Naive thymus-derived CD8-positive, alpha-beta T cell (primary cell): ENCODE data around the gene CRACR2B. TPM values are rescaled to one million over a fixed set of nuclear protein-coding genes. Genes with fewer than 3 reads are reported as not detected.

Experiments used
- ATAC-seq, 2 donors: fragments of 150-1000 bp; cut with Tn5 transposase in 1 of 2; sonication (Bioruptor Pico), chemical (Tn5 transposase) in 1 of 2; 1 replicate in 1 of 2; 2 replicates in 1 of 2; pipeline ENCODE4 v1.10.0; 2021; ENCODE audit warnings: mild to moderate bottlenecking in 2 of 2, moderate library complexity in 2 of 2
- POLR2A ChIA-PET: fragments of 350-600 bp; sonication (Branson Sonifier 250); formaldehyde crosslinking; loops from one replicate; lab custom pipeline; 2021; ENCODE audit warnings: antibody characterized with exemption; lab: Charles Lee
- DNase-seq, 10 donors: peaks; one replicate each; pipeline versions ENCODE4 v3.0.0 to v3.0.0-alpha.2; 2020 to 2022
- H3K27ac Mint-ChIP-seq, 10 donors: one replicate each; pipeline ENCODE4 v1.8.0; 2020 to 2022; ENCODE audit warnings: mild to moderate bottlenecking in 10 of 10, mixed read lengths in 10 of 10, moderate library complexity in 4 of 10, inconsistent platforms in 1 of 10
- H3K27me3 Mint-ChIP-seq, 5 donors: one replicate each; pipeline ENCODE4 v1.8.0; 2021 to 2022; ENCODE audit warnings: mixed read lengths in 5 of 5
- H3K36me3 Mint-ChIP-seq, 3 donors: one replicate each; pipeline ENCODE4 v1.8.0; 2020 to 2022; ENCODE audit warnings: mixed read lengths in 3 of 3, mild to moderate bottlenecking in 2 of 3, inconsistent platforms in 1 of 3
- H3K4me1 Mint-ChIP-seq, 4 donors: one replicate each; pipeline ENCODE4 v1.8.0; 2021 to 2022; ENCODE audit warnings: mixed read lengths in 4 of 4
- H3K4me3 Mint-ChIP-seq, 10 donors: one replicate each; pipeline ENCODE4 v1.8.0; 2020 to 2022; ENCODE audit warnings: mild to moderate bottlenecking in 10 of 10, mixed read lengths in 10 of 10, moderate library complexity in 6 of 10, inconsistent platforms in 1 of 10
- H3K9me3 Mint-ChIP-seq, 9 donors: one replicate each; pipeline ENCODE4 v1.8.0; 2020 to 2022; ENCODE audit warnings: mixed read lengths in 9 of 9, mild to moderate bottlenecking in 3 of 9, inconsistent platforms in 1 of 9, moderate library complexity in 1 of 9
- polyA plus RNA-seq, 3 donors: library from polyadenylated mRNA; unstranded; fragments of 300-500 nt; fragmentation: Illumina TruSeq; gene quantifications; one replicate each; pipeline ENCODE4 v1.2.3, GENCODE V29; 2021
- total RNA-seq, 8 experiments: library from RNA in 2 of 8; stranded (reverse) in 2 of 8; gene quantifications; one replicate each; pipeline ENCODE4 v1.2.3 and lab custom pipeline; 2021 to 2026

The CRACR2B gene
- total and polyA plus RNA-seq, 5 experiments from 2014 or later, result 0.18 to 0.85 (median 0.60) TPM; not detected in 2

DNA sequence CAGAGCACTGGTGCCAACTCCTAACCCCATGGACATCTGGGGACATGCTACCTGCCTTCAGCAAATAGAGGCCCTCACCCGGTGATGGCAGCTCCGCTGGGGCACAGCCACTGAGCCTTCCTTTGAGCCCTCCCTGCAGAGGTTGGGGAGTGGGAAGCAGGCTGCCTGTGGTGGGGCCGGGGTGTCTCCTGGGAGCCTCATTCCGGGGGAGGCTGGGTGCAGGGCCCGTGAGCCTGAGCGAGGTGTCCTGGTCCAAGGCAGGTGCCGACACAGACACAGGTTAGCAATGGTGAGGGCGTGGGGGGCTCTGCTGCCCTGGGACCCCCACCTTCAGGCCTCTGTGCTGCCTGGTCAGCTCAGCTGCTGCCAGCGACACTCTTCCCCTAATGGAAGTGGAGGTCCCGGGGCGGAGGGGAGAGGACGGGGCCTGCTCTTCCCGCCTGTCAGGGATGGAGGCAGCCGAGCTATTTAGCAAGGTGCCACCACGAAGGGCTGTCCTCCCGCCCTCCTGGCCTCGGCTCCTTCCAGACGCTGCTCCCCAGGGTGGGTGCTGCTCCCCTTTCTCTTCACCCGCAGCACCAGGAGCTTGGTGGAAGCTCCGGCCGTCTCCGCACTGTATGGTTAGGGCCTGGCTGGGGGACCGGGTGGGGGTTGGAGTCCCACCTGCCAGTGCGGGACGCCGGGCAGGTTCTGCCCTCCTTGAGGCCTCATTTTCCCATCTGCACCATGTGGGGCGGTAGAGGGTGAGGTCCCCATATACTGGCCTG lies 26.1 kb downstream of the CRACR2B start:
- Mint-ChIP-seq H3K36me3 (no peaks in the 10 kb centered on the region), H3K4me3 (no peak overlapping the region), H3K9me3 (no peaks in the 10 kb centered on the region), H3K27me3 (peaks cover 0 to 2% (median 0%) of the 10 kb centered on the region in 5 donors), H3K4me1 (peaks cover 4 to 9% (median 6%) of the 10 kb centered on the region in 4 donors), H3K27ac (no peak overlapping the region)
- ATAC-seq (no peak), DNase-seq (no peak)
- POLR2A ChIA-PET, result no interaction called here

DNA sequence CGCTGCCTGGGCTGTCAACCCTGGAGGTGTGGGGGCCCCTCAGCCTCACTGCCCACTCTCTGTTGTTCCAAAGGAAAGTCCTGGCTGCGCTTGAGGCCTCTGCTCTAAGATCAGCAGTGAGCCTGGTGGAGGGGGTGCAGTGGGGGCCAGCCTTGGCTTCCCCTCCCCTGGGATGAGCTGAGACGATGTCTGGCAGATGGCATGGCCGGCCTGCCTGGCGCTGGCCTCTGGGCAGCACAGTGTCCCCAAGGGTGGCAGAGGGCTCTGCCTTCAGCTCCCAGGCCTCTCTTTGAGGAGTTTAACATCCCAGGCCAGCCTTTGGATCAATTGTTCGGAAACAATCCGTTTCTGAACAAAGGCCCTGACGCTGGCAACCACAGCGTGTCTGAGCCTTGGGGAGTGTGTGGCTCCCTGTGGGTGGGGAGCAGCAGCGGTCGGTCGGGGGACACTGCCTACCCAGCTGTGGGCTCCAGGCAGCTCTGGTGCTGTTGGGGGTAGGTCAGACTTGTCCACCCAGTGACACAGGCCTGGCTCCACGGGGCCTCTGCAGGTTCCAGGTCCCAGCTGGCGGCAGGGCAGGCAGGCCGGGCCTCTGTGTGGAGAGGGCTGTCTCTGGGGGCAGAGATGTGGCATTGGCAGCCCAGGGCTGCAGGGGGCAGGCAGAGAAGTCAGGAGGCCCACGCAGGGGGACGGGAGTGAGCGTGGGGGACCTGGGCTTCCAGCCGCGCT lies 27.0 kb downstream of the CRACR2B start:
- Mint-ChIP-seq H3K9me3 (no peaks in the 10 kb centered on the region), H3K27me3 (no peaks in the 10 kb centered on the region), H3K36me3 (no peaks in the 10 kb centered on the region), H3K4me1 (peaks cover 5 to 10% (median 7%) of the 10 kb centered on the region in 4 donors), H3K27ac (no peak overlapping the region), H3K4me3 (no peak overlapping the region)
- ATAC-seq (no peak), DNase-seq (no peak)
- POLR2A ChIA-PET, result no interaction called here

DNA sequence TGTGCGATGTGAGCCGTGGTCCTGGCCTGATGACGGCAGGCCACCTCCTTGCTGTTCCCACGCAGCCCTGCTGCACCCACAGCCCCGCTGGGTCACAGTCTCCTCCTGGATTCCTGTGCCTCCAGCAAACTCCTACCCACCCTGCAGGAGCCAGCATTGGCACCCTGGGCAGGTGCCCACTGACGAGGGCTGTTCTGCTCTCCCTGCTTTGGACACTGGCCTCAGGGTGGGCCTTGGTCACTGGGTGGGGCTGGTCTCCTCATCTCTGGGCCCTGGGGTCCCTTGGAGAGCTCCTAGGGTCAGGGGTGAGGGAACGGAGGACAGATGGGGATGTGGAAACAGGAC lies 27.6 kb downstream of the CRACR2B start:
- Mint-ChIP-seq H3K4me1 (peaks cover 5 to 11% (median 7%) of the 10 kb centered on the region in 4 donors), H3K27me3 (no peaks in the 10 kb centered on the region), H3K36me3 (no peaks in the 10 kb centered on the region), H3K9me3 (no peaks in the 10 kb centered on the region), H3K27ac (no peak overlapping the region), H3K4me3 (no peak overlapping the region)
- POLR2A ChIA-PET, result no interaction called here
- DNase-seq, result no peak
- no peak for ATAC-seq

DNA sequence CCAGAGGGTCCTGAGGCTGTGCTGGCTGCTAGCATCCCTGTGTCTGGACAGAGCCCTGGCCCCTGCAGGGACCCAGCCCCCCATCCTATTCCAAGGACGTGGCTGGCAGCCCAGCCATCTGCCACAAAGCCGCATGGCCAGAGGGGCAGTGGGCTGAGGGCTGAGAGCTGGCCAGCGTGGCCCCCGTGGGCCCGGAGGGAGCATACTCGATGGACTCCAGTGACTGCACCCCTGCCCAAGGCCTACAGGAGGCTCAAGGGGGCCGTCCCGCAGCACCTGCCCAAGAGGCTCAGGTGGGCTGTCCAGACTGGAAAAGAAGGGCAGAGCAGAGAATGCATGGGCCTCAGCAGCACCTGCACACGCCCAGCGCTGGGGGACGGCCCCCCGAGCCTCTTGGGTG lies 28.1 kb downstream of the CRACR2B start:
- H3K27me3 Mint-ChIP-seq, result no peaks in the 10 kb centered on the region
- peak overlapping the region in 1 of 10 donors; percentile 43 for H3K27ac Mint-ChIP-seq
- peaks cover 5 to 11% (median 8%) of the 10 kb centered on the region in 4 donors for H3K4me1 Mint-ChIP-seq
- no peaks in the 10 kb centered on the region for H3K36me3 Mint-ChIP-seq
- POLR2A ChIA-PET, result interaction anchor here (0.7 kb wide), 1 partner anchor 37 kb away, joined by 3 read pairs; no protein-coding TSS in a partner anchor
- no peak for DNase-seq
- no peak for ATAC-seq
- H3K9me3 Mint-ChIP-seq, result no peaks in the 10 kb centered on the region
- H3K4me3 Mint-ChIP-seq, result no peak overlapping the region

DNA sequence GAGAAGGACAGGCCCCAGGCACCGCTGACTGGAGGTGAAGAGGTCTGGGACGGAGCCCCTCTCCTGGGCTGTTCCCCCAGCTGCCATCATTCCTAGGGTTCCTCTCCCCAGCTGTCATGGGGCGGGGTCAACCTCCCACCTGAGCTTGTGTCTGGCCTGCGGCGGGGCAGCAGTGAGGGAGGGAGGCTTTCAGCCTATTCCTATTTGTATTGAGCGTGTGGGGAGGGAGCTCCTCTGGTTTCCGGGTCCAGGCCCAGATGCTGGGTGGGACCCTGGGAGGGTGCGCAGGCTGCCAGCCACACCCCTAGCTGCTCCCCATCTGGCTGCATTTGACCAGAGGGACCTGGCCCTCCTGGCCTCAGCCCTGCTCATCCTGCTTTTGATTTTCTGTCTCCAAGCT lies 28.7 kb downstream of the CRACR2B start:
- DNase-seq, result no peak
- Mint-ChIP-seq H3K27me3 (no peaks in the 10 kb centered on the region), H3K27ac (peak overlapping the region in 1 of 10 donors; percentile 78), H3K9me3 (no peaks in the 10 kb centered on the region), H3K4me3 (no peak overlapping the region), H3K4me1 (peaks cover 5 to 11% (median 8%) of the 10 kb centered on the region in 4 donors), H3K36me3 (no peaks in the 10 kb centered on the region)
- no peak for ATAC-seq
- POLR2A ChIA-PET, result interaction anchor here (0.7 kb wide), 1 partner anchor 37 kb away, joined by 3 read pairs; no protein-coding TSS in a partner anchor

DNA sequence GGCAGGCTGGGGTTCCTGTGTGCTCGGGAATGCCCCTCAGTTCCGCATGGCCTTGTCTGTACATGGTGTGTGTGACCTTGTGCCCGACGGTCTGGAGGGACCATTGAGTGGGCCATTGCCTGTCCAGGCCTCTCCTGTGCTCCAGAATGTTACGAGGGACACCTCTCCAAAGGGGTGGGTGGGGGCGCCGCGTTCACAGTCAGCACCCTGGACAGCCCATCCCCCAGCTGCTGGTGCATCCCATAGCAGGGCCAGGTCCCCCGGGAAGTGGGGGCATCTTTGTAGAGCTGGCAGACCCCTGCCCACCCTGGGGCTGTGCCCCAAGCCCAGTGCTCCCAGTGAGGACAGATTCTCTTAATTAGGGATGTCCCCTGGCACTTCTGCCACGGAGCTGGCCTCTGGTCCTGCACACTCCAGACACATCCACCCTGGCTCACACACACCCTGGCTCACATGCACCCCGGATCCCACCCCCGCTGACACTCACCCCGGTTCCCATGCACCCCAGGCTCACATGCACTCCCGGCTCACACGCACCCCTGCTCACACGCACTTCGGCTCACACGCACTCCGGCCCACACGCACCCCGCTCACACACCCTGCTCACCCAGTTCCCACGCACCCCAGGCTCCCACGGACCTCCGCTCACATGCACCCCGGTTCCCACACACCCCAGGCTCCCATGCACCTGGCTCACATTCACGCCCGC lies 30.5 kb downstream of the CRACR2B start:
- no peaks in the 10 kb centered on the region for H3K9me3 Mint-ChIP-seq
- H3K27me3 Mint-ChIP-seq, result no peaks in the 10 kb centered on the region
- ATAC-seq, result no peak
- no peaks in the 10 kb centered on the region for H3K36me3 Mint-ChIP-seq
- no peak for DNase-seq
- POLR2A ChIA-PET, result interaction anchor here (0.6 to 2.0 kb wide), 3 partner anchors 15 to 112 kb away, joined by 3 to 6 read pairs (median 5); partner anchors contain the start of genes POLR2L and TSPAN4
- H3K27ac Mint-ChIP-seq, result no peak overlapping the region
- no peak overlapping the region for H3K4me3 Mint-ChIP-seq
- peaks cover 5 to 11% (median 9%) of the 10 kb centered on the region in 4 donors for H3K4me1 Mint-ChIP-seq

DNA sequence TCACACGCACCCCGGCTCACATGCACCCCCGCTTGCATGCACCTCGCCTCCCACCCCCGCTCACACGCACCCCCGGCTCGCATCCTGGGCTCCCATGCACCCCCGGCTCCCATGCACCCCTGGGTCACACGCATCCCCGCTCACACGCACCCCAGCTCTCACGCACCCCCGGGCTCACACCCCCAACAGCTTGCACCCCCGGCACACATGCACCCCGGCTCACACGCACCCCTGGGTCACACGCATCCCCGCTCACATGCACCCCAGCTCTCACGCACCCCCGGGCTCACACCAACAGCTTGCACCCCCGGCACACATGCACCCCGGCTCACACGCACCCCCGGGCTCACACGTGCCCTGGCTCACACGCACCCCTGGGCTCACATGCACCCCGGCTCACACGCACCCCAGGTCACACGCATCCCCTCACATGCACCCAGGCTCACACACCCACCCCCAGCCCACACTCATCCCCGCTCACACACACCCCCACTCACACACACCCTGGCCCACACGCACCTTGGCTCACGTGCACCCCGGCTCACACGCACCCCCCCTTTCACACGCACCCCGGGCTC lies 31.1 kb downstream of the CRACR2B start:
- H3K36me3 Mint-ChIP-seq, result no peaks in the 10 kb centered on the region
- H3K27ac Mint-ChIP-seq, result peak overlapping the region in 1 of 10 donors; percentile 48
- no peaks in the 10 kb centered on the region for H3K27me3 Mint-ChIP-seq
- H3K4me3 Mint-ChIP-seq, result no peak overlapping the region
- peaks cover 5 to 11% (median 9%) of the 10 kb centered on the region in 4 donors for H3K4me1 Mint-ChIP-seq
- DNase-seq (no peak), ATAC-seq (no peak)
- POLR2A ChIA-PET, result interaction anchor here (0.6 to 2.0 kb wide), 3 partner anchors 16 to 112 kb away, joined by 3 to 6 read pairs (median 5); partner anchors contain the start of genes POLR2L and TSPAN4
- no peaks in the 10 kb centered on the region for H3K9me3 Mint-ChIP-seq

DNA sequence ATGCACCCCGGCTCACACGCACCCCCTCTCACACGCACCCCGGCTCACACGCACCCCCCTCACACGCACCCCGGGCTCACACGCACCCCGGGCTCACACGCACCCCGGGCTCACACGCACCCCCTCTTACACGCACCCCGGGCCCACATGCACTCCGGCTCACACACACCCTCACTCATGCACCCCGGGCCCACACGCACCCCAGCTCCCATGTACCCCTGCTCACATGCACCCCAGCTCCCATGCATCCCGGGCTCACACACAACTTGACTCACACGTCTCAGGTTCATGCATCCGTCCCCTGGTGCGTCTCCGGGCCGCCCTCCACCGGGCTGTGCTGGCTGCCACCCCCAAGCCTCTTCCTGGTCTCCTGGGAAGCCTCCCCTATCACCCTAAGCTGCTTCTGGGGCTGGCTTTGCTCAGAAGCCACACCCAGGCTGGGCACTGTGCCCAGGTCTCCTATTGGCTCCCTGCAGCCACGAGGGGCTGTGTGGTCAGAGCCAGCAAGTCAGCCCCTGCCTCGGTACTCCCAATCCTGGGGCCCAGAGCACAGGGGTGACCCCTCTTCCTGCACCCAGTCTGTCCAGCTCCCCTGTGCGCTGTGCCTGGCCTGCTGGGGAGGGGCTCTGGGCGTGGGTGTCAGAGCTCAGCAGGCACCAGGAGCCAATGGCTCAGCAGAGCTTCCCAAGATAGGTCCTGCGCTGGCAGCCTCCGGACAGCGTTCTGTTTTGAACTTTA lies 31.8 kb downstream of the CRACR2B start:
- no peak for DNase-seq
- Mint-ChIP-seq H3K4me3 (no peak overlapping the region), H3K27ac (no peak overlapping the region), H3K36me3 (no peaks in the 10 kb centered on the region), H3K27me3 (no peaks in the 10 kb centered on the region), H3K4me1 (peaks cover 5 to 11% (median 9%) of the 10 kb centered on the region in 4 donors), H3K9me3 (no peaks in the 10 kb centered on the region)
- POLR2A ChIA-PET, result interaction anchor here (2.0 kb wide), 1 partner anchor 17 kb away, joined by 5 read pairs; the partner anchor contains the start of genes POLR2L and TSPAN4
- ATAC-seq, result no peak

DNA sequence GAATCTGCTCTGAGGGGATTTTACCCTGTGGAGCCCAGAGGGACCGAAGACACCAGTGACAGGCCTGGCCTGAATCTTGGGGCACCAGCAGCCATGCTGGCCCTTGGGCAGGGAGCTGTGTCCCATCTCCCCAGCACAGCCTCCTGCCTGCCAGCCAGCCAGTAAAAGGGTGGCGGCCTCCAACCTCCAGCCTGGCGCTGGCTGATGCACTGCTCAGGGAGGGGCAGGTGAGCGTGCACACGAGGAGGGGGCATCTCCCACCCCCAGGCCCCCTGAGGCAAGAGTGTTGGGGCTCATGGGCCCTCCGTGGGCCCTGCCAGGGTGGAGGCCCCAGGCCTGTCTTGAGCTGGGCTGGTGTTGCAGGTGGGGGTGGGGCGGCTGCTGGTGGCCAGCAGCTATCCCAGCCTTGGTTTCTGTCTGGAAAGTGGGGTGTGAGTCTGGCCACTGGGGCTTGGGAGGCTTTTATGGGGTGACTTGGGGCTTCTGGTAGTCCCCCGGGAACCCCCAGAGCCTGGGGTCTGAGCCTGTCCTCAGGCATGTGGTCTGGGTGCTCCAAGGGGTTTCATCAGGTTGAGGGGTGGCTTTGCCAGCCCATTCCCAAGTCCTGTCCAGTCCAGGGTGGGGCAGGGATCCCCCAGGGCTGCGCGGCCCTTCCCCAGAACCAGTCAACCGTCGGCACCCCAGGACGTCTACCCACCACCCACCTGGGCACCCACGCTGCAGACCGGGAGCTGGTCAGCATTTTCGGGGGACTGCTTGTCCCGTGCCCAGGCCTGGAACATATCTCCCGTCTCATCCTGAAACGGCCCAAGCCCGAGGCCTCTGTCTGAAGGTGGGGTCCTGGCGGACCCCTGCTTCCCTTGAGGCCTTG lies 32.8 kb downstream of the CRACR2B start:
- POLR2A ChIA-PET, result interaction anchor here (0.8 kb wide), 1 partner anchor 13 kb away, joined by 4 read pairs; no protein-coding TSS in a partner anchor
- H3K27ac Mint-ChIP-seq, result no peak overlapping the region
- ATAC-seq, result no peak
- DNase-seq, result no peak
- H3K36me3 Mint-ChIP-seq, result no peaks in the 10 kb centered on the region
- no peaks in the 10 kb centered on the region for H3K9me3 Mint-ChIP-seq
- no peak overlapping the region for H3K4me3 Mint-ChIP-seq
- H3K4me1 Mint-ChIP-seq, result peaks cover 5 to 11% (median 9%) of the 10 kb centered on the region in 4 donors
- no peaks in the 10 kb centered on the region for H3K27me3 Mint-ChIP-seq

DNA sequence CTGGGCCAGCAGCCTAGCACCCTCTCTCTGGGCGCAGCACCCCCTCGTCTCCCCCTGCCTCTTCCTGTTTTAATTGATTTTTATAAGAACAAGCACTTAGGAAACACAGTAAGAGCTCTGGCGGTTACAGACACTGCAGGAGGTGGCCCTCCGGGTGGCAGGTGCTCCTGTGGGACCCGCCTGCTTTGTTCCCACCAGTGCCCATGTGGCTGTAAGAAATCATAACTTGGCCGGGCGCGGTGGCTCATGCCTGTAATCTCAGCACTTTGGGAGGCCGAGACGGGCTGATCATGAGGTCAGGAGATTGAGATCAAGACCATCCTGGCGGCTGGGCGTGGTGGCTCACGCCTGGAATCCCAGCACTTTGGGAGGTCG lies 33.4 kb downstream of the CRACR2B start:
- Mint-ChIP-seq H3K27me3 (no peaks in the 10 kb centered on the region), H3K9me3 (no peaks in the 10 kb centered on the region), H3K27ac (peak overlapping the region in 2 of 10 donors; percentile 47 to 80), H3K4me3 (no peak overlapping the region), H3K36me3 (no peaks in the 10 kb centered on the region), H3K4me1 (peaks cover 5 to 11% (median 8%) of the 10 kb centered on the region in 4 donors)
- ATAC-seq (no peak), DNase-seq (no peak)
- POLR2A ChIA-PET, result no interaction called here

DNA sequence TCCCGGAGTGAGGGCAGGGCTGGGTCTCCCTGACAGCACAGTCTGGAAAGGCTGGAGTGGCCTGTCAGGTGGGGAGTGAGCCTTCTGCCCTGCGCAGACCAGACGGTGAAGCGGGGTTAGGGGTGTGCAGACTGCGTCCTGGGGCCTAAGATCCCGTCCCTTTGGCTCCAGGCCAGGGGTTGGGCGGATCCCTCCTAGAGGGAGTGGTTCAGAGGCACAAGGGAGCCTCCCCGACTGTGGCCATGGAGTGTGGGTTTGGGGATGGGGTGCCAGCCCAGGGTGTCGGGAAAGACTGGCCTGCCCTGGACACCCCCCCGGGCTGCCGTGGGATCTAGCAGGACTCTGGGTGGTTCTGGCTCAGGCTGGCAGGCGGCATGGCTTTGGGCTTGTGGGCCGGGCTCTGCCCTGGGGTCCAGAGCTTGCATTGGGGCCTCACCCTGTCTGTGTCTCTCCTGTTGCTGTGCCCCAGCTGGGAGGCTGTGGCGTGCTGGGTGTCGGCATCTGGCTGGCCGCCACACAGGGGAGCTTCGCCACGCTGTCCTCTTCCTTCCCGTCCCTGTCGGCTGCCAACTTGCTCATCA lies 34.5 kb downstream of the CRACR2B start:
- POLR2A ChIA-PET, result no interaction called here
- Mint-ChIP-seq H3K4me3 (no peak overlapping the region), H3K9me3 (no peaks in the 10 kb centered on the region), H3K36me3 (no peaks in the 10 kb centered on the region), H3K27me3 (no peaks in the 10 kb centered on the region), H3K27ac (peak overlapping the region in 1 of 10 donors; percentile 80), H3K4me1 (peaks cover under 1 to 7% (median 4%) of the 10 kb centered on the region in 4 donors)
- no peak for ATAC-seq
- no peak for DNase-seq
